HT1080 (cell line): ENCODE results near the gene POLR1E. TPM values are rescaled to one million over a fixed set of nuclear protein-coding genes. Genes with fewer than 3 reads are reported as not detected.

Experiments
- DNase-seq: peaks from one replicate; pipeline ENCODE4 v3.0.0-alpha.2; 2015; ENCODE audit warnings: low read depth
- total RNA-seq: library from RNA; depleted of rRNA; stranded (reverse); fragments of >200 nt; shearing (Covaris generic); gene quantifications from 2 replicates; pipeline ENCODE4 v1.2.3, GENCODE V29; 2014; rRNA removed

Gene POLR1E
- total RNA-seq, 1 experiment from 2014 or later = 65.3 TPM

- no peak for DNase-seq
Observed at GRCh38 chr9:37534901-37535300, 49.2 kb downstream of the POLR1E start.

GRCh38 chr9:37538099-37538498 lies 52.4 kb downstream of the POLR1E start:
- no peak for DNase-seq

- no peak for DNase-seq
Observed at GRCh38 chr9:37539634-37540033, 53.9 kb downstream of the POLR1E start.

GRCh38 chr9:37540634-37541033 lies 54.9 kb downstream of the POLR1E start:
- DNase-seq = no peak

- DNase-seq = no peak
Observed at GRCh38 chr9:37541465-37541864, 55.7 kb downstream of the POLR1E start.

GRCh38 chr9:37542488-37542887 lies 56.7 kb downstream of the POLR1E start:
- DNase-seq = no peak

- DNase-seq = peak; percentile 24
Observed at GRCh38 chr9:37542895-37543294, 57.1 kb downstream of the POLR1E start.

- DNase-seq = no peak
Observed at GRCh38 chr9:37543468-37543867, 57.7 kb downstream of the POLR1E start.

GRCh38 chr9:37547328-37547878 lies 61.7 kb downstream of the POLR1E start:
- DNase-seq = no peak

- DNase-seq = peak; percentile 6
Observed at GRCh38 chr9:37549527-37549926, 63.8 kb downstream of the POLR1E start.

- no peak for DNase-seq
Observed at GRCh38 chr9:37550781-37551180, 65.0 kb downstream of the POLR1E start.

- no peak for DNase-seq
Observed at GRCh38 chr9:37551468-37551867, 65.7 kb downstream of the POLR1E start.

GRCh38 chr9:37551888-37552287 lies 66.1 kb downstream of the POLR1E start:
- no peak for DNase-seq

Other genes starting within 250 kb of the POLR1E start
- gene GRHPR, start 63.3 kb upstream of the POLR1E start, total RNA-seq = 139 and 149 TPM in 2 replicates
- 5.1 and 5.7 TPM in 2 replicates for gene ZBTB5, start 20.5 kb upstream of the POLR1E start, total RNA-seq
- 2.9 and 5.9 TPM in 2 replicates for gene FBXO10, start 90.4 kb downstream of the POLR1E start, total RNA-seq
- 371 and 411 TPM in 2 replicates for gene TOMM5, start 106.6 kb downstream of the POLR1E start, total RNA-seq
- gene FRMPD1, start 165.0 kb downstream of the POLR1E start, total RNA-seq = not detected in 2 replicates